HG02798 (cell line): ENCODE data around the gene TMEM88.
"Not testable (repeated sequence)": the region's sequence is repeated elsewhere in the genome, so short reads cannot be mapped to it uniquely, and the experiment has no call there.

Experiments used
- ATAC-seq: cut with Tn5 transposase; IDR thresholded peaks from one replicate; pipeline ENCODE4 v1.9.1; 2021; ENCODE audit warnings: mild to moderate bottlenecking; ENCODE audit not compliant: unreplicated experiment, poor library complexity

TMEM88 gene, protein sequence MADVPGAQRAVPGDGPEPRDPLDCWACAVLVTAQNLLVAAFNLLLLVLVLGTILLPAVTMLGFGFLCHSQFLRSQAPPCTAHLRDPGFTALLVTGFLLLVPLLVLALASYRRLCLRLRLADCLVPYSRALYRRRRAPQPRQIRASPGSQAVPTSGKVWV

DNA sequence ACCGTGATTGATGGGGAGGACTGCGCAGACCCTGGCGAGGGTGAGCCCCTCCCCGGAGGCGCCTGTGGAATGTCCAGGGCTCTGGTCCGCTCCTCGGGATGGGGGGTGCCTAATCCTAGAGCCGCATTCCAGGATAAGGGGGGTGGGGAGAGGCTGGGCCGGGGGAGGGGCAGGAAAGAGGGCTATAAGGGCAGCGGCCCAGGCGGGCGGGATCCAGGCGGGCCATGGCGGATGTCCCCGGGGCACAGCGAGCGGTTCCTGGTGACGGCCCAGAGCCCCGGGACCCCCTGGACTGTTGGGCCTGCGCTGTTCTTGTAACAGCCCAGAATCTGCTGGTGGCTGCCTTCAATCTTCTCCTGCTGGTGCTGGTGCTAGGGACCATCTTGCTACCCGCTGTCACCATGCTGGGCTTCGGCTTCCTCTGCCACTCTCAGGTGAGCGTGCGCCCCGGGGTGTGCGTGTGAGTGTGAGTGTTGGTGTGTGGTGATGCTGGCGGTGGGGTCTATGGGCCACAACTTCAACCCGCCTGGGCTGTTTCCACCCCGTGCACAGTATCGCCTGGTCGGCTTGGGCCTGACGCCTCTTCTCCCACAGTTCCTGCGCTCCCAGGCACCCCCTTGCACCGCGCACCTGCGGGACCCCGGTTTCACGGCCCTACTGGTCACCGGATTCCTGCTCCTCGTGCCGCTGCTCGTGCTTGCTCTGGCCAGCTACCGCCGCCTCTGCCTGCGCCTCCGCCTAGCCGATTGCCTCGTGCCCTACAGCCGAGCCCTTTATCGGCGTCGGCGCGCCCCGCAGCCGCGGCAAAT, at the start of gene TMEM88:
TSS of gene TMEM88 (plus strand) at position 216 of the 809 bp plus-strand sequence. CDS start at position 225, 9 bp downstream.
- ATAC-seq: no peak

DNA sequence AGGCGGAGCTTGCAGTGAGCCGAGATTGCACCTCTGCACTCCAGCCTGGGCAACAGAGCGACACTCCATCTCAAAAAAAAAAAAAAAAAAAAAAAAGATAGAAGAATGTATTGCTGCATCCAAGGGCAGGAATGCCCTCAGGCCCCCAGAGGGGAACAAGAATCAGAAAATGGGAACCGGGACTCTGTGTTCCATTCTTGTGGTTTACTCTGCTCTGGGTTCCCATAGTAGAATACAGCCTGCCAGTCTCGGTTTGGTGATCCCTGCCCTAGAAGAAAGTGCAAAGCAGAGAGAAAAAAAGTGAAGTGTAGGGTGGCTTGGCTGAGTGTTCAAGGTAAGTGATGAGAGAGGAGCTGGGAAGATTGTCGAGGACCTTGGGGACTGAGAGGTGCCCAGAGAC, 48.3 kb upstream of the TMEM88 start:
- no peak for ATAC-seq

GRCh38 chr17:7807206-7807605, 47.7 kb upstream of the TMEM88 start:
- ATAC-seq: no peak

- ATAC-seq: no peak
These were observed 45.6 kb upstream of the TMEM88 start for GRCh38 chr17:7809086-7809790.

GRCh38 chr17:7809791-7810343, 45.0 kb upstream of the TMEM88 start:
- ATAC-seq: not testable (repeated sequence)

GRCh38 chr17:7811251-7811650, 43.6 kb upstream of the TMEM88 start:
- no peak for ATAC-seq

DNA sequence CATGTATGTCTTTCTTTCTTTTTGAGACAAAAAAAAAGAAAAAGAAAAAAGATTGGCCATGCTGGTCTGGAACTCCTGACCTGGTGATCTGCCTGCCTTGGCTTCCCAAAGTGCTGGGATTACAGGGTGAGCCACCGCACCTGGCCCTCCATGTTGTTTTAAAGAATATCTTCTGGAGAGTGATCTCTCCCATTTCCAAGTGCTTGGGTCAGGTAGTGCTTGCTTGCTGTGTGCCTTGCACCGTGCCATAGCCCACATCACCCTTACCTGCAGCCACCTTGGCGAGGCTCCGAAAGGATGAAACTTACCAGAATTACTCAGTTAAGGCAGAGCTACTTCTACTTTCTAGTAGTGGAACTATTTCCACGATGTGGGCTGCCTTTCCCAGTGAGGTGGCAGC, 39.9 kb upstream of the TMEM88 start:
- ATAC-seq: no peak

GRCh38 chr17:7816926-7817642, 37.8 kb upstream of the TMEM88 start:
- no peak for ATAC-seq

GRCh38 chr17:7817643-7817964, 37.3 kb upstream of the TMEM88 start:
- no peak for ATAC-seq

DNA sequence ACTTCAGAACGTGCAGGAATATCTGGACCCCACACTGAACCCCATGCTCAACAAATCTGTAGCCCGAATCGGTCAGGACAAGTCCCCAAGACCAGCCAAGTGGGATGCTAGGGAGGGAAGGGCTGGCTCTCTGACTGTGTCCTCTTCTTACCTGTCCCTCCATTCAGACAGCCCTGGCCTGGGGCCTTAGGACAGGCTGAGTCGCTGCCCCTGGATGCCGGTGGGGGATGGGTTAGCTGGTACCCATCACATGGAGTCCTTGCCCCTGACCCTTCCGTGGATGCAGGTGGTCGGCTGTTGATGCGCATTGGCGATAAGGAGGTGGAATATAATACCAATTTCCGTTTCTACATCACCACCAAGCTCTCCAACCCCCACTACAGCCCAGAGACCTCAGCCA, 36.8 kb upstream of the TMEM88 start:
- no peak for ATAC-seq

DNA sequence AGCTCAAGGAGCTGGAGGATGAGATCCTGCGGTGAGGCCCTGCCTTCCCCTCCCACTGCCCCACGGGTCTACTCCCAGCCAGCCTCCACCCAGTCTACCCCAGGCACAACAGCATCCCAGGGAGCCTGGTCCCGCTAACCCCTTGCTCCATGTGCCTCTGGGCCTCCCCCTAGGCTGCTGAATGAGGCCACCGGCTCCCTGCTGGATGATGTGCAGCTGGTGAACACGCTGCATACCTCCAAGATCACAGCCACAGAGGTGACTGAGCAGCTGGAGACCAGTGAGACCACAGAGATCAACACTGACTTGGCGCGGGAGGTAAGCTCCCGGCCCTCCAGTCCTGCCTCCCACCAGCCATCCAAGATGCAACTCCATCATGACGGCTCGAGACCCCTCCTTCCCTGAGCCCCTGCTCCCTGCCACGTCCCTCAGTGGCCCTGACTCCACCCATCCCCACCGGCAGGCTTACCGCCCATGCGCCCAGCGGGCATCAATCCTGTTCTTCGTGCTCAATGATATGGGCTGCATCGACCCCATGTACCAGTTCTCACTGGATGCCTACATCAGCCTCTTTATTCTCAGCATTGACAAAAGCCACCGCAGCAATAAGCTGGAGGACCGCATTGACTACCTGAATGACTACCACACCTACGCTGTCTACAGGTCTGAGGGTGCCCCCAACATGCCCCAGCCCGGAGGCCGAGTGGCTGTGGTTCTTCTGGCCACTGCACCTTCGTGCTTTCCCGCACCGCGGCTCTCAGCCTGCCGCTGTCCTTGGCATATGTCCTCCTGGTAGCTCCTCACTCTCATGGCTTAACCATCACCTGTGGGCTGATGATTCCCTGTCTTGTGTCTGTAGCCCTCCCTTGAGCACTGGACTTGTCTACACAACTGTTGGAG, 35.9 kb upstream of the TMEM88 start:
- no peak for ATAC-seq

DNA sequence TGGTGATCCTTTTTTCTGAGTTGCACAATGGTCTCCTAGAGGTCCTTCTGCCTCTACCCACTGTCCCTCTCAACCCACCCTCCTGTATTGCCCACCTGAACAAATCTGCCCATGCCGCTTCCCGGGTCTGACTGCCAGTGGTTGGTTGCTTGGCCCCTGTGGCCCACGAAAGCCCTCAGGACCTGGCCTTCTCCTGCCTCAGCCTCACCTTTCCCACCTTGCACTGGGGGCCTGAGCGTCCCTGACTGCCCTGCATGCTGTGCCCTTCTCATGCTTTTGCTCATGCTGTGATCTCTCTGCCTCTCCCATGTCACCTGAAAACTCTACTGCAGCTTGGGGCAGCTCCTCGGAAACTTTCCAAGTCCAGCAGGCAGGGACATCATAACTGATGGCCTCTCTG, 34.6 kb upstream of the TMEM88 start:
- no peak for ATAC-seq

GRCh38 chr17:7822126-7822525, 32.7 kb upstream of the TMEM88 start:
- ATAC-seq: no peak

GRCh38 chr17:7823581-7824001, 31.3 kb upstream of the TMEM88 start:
- no peak for ATAC-seq

DNA sequence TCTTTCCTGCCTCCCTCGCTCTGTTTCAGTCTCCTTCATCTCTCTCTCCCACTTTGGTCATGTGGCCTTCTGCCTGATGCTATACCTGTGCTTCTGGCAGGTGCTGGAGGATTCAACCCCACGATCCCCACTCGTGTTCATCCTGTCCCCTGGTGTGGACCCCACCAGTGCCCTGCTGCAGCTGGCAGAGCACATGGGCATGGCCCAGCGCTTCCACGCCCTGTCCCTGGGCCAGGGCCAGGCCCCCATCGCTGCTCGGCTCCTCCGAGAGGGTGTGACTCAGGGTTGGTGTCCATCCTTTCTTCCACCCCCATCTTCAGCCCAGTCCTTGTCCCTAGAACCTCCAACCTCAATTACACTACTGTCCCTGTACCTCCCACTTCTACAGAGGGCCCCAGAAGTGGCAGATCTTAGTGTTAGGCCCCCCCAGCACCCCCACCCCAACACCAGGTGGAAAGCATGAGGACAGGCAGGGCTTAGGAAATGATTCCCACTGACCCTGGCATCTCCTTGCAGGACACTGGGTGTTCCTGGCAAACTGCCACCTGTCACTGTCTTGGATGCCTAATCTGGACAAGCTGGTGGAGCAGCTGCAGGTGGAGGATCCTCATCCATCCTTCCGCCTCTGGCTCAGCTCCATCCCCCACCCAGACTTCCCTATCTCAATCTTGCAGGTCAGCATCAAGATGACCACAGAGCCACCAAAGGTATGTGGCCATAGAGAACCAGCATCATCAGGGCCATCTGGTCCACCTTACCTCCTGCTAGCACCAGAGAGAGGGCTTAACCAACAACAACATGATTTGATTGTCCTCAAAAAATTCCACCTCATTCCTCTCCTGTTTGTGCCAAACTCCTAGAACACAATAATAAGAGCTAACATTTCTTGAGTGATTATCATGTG, 30.6 kb upstream of the TMEM88 start:
- ATAC-seq: no peak

DNA sequence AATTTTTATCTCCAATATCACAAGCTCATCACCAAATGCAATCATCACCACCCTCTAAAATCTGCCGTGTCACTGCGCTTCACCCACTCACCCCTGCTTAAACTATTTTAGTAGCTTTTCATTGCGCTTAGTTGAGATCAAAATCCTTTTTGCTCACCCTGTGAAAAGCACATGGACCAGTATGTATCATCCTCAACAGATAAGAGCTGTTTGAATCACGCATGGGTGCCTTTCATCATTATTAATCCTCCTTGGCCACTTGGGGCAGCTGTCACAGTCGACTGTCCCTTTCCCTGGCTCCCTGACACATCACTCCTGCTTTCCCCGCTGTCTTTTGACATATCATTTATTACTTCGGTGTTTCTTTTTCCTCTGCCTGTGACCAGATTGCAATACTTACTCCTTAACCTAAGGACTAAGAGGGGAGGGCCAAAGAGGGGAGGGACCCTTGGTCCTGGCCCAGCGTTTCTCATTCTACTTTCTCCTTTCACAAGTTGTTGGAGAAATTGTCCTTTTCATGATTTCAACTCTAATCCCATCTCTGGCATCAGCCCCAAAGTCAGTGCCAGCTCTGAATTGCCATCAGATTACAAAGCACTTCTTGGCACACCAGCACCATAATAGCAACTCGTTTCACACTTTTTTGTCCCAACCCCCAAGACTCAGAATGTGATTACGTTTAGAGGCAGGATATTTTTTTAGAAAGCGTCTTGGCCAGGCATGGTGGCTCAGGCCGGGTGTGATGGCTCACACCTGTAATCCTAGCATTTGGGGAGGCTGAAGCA, 29.5 kb upstream of the TMEM88 start:
- no peak for ATAC-seq

GRCh38 chr17:7830616-7831015, 24.2 kb upstream of the TMEM88 start:
- ATAC-seq: no peak

GRCh38 chr17:7831233-7831632, 23.6 kb upstream of the TMEM88 start:
- ATAC-seq: no peak
